ENCODE results near the gene GMNN.
"Not testable (repeated sequence)": the region's sequence is repeated elsewhere in the genome, so short reads cannot be mapped to it uniquely, and the experiment has no call there.

DNA sequence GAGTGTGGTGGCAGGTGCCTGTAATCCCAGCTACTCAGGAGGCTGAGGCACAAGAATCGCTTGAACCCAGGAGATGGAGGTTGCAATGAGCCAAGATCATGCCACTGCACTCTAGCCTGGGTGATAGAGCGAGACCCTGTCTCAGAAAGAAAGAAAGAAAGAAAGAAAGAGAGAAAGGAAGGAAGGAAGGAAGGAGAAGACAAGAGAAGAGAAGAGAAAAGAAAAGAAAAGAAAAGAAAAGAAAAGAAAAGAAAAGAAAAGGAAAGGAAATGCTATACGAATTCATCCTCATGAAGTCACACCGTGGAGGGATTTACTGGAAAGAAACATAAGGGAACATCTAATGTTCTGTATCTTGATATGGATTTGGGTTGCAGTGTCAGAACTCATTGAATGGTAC lies 40.0 kb upstream of the GMNN start:
- not testable (repeated sequence) for TF ChIP-seq EP300, CTCF, POLR2A (IDR thresholded peaks at IDR 0.05)

Data from tibial nerve (tissue), 4 donors.